Omental fat pad (tissue), 4 donors: ENCODE measurements around the gene BCL2L2. TPM values are rescaled to one million over a fixed set of nuclear protein-coding genes. Genes with fewer than 3 reads are reported as not detected.
"Not testable (repeated sequence)": the region's sequence is repeated elsewhere in the genome, so short reads cannot be mapped to it uniquely, and the experiment has no call there.

Experiments used
- ATAC-seq: fragments of 150-250 bp; one replicate; pipeline ENCODE4 v1.9.1; 2016; ENCODE audit warnings: mild to moderate bottlenecking, moderate library complexity; ENCODE audit not compliant: low FRiP score
- DNase-seq: peaks from one replicate; pipeline ENCODE4 v3.0.0-alpha.2; 2019; ENCODE audit warnings: low spot score
- CTCF ChIP-seq, 3 donors: fragments of 450-650 bp; IDR thresholded peaks; one replicate each; pipeline ENCODE4 v1.5.1; 2016 to 2017; ENCODE audit warnings: antibody characterized with exemption in 3 of 3, mild to moderate bottlenecking in 3 of 3, moderate library complexity in 2 of 3
- total RNA-seq, 4 donors: library from RNA; depleted of rRNA; stranded (reverse); fragments of >200 nt; gene quantifications; one replicate each; pipeline ENCODE4 v1.1.0, GENCODE V29; 2016

The BCL2L2 gene
- total RNA-seq, 4 donors from 2014 or later: 37.2 to 62.7 (median 51.8) TPM

- DNase-seq (no peak), ATAC-seq (no peak)
- TF ChIP-seq CTCF (IDR thresholded peaks at IDR 0.05): no peak
Observed at GRCh38 chr14:23322568-23323517, 16.2 kb downstream of the BCL2L2 start.

- ATAC-seq (no peak), DNase-seq (no peak)
Observed at GRCh38 chr14:23323838-23324454, 17.3 kb downstream of the BCL2L2 start.

GRCh38 chr14:23324455-23324846 lies 17.8 kb downstream of the BCL2L2 start:
- no peak for TF ChIP-seq CTCF (IDR thresholded peaks at IDR 0.05)
- no peak for DNase-seq
- no peak for ATAC-seq

More at GRCh38 chr14:23323838-23324454, 17.3 kb downstream of the BCL2L2 start:
- TF ChIP-seq CTCF (IDR thresholded peaks at IDR 0.05): no peak

- ATAC-seq (no peak), DNase-seq (no peak)
- no peak for TF ChIP-seq CTCF (IDR thresholded peaks at IDR 0.05)
Observed at GRCh38 chr14:23324993-23325392, 18.4 kb downstream of the BCL2L2 start.

- ATAC-seq, DNase-seq: not testable (repeated sequence)
Observed at GRCh38 chr14:23325746-23326145, 19.1 kb downstream of the BCL2L2 start.

GRCh38 chr14:23326491-23327332 lies 20.1 kb downstream of the BCL2L2 start:
- no peak for ATAC-seq
- no peak for TF ChIP-seq CTCF (IDR thresholded peaks at IDR 0.05)
- no peak for DNase-seq
